GM12878 (cell line): Measurements from ENCODE around the gene NSG1. TPM values are rescaled to one million over a fixed set of nuclear protein-coding genes. Genes with fewer than 3 reads are reported as not detected.

Experiments
- ATAC-seq: fragments of 200-7000 bp; cut with Tn5 transposase; 3 replicates; pipeline ENCODE4 v1.9.1; 2020; ENCODE audit warnings: mild to moderate bottlenecking, moderate library complexity
- BruUV-seq: library from RNA; stranded (reverse); fragments of 400-500 nt; replicated peaks from 2 replicates; lab custom pipeline; 2021; lab: Mats Ljungman, UMichigan
- CTCF ChIA-PET: fragments of 300-600 bp; sonication (Branson Sonifier 250); formaldehyde crosslinking; extraction: SDS; loops from one replicate; lab custom pipeline; 2021; ENCODE audit warnings: inconsistent platforms; lab: Yijun Ruan, JAX
- POLR2A ChIA-PET: fragments of 350-600 bp; formaldehyde crosslinking; extraction: SDS; loops from one replicate; lab custom pipeline; 2021; ENCODE audit warnings: inconsistent platforms; lab: Charles Lee
- RAD21 ChIA-PET: fragments of 300-600 bp; sonication (Branson Sonifier 250); formaldehyde crosslinking; loops from one replicate; lab custom pipeline; 2023; ENCODE audit warnings: antibody characterized with exemption; ENCODE audit not compliant: unreplicated experiment; lab: Charles Lee
- SMC1A ChIA-PET: fragments of 300-600 bp; sonication (Branson Sonifier 250); formaldehyde crosslinking; loops from one replicate; lab custom pipeline; 2023; ENCODE audit not compliant: unreplicated experiment, uncharacterized antibody; lab: Charles Lee
- DNase-seq: peaks from one replicate; pipeline ENCODE4 v3.0.0-alpha.2; 2011; ENCODE audit warnings: low read depth, low spot score
- FAIRE-seq: peaks from 3 replicates; lab custom pipeline; 2011; peaks lifted over from hg19 to GRCh38; lab: Jason Lieb, UNC
- H2AFZ ChIP-seq: 2 replicates; pipeline ENCODE4 v1.6.0; 2011; ENCODE audit warnings: low read depth, low read length, control low read depth; ENCODE audit not compliant: control insufficient read depth
- H3K27ac ChIP-seq: 2 replicates; pipeline ENCODE4 v1.5.1; 2011; ENCODE audit warnings: control low read depth; ENCODE audit not compliant: control insufficient read depth, insufficient read depth
- H3K27me3 ChIP-seq, 2 experiments: replicated peaks in 1 of 2; 2 replicates each; pipeline versions ENCODE4 v1.6.0 to v1.6.1; 2011; ENCODE audit warnings: low read length in 1 of 2; ENCODE audit not compliant: control insufficient read depth in 2 of 2, insufficient read depth in 2 of 2
- H3K36me3 ChIP-seq, 2 experiments: 2 replicates each; pipeline ENCODE4 v1.5.1; 2011; ENCODE audit warnings: low read length in 1 of 2; ENCODE audit not compliant: control insufficient read depth in 2 of 2, insufficient read depth in 2 of 2
- H3K4me1 ChIP-seq: 2 replicates; pipeline ENCODE4 v1.6.1; 2011; ENCODE audit warnings: mild to moderate bottlenecking, low read length, moderate library complexity, mixed read lengths; ENCODE audit not compliant: control insufficient read depth, insufficient read depth
- H3K4me2 ChIP-seq: 2 replicates; pipeline ENCODE4 v1.6.0; 2011; ENCODE audit warnings: control low read depth; ENCODE audit not compliant: control insufficient read depth, insufficient read depth
- H3K4me3 ChIP-seq: fragments of 200-600 bp; sonication (generic); 2 replicates; pipeline ENCODE4 v1.5.1; 2016
- H3K79me2 ChIP-seq: 2 replicates; pipeline ENCODE4 v1.6.0; 2011; ENCODE audit warnings: low read length; ENCODE audit not compliant: control insufficient read depth, insufficient read depth
- H3K9ac ChIP-seq: 2 replicates; pipeline ENCODE4 v1.8.0; 2011; ENCODE audit warnings: low read length, control low read depth, mixed read lengths; ENCODE audit not compliant: control insufficient read depth, insufficient read depth
- H3K9me3 ChIP-seq: replicated peaks from 3 replicates; pipeline ENCODE4 v1.5.1; 2011; ENCODE audit warnings: mild to moderate bottlenecking, low read length; ENCODE audit not compliant: control insufficient read depth, insufficient read depth
- H4K20me1 ChIP-seq: 2 replicates; pipeline ENCODE4 v1.6.0; 2011; ENCODE audit not compliant: control insufficient read depth, insufficient read depth
- ATF2 ChIP-seq: IDR thresholded peaks from 2 replicates; pipeline ENCODE4 v1.6.1; 2012; ENCODE audit warnings: low read length, inconsistent platforms
- HDAC2 ChIP-seq: fragments of 200-600 bp; sonication (generic); IDR thresholded peaks from 2 replicates; pipeline ENCODE4 v1.6.1; 2017
- JUNB ChIP-seq: IDR thresholded peaks from 2 replicates; pipeline ENCODE4 v1.6.1; 2016; ENCODE audit warnings: antibody characterized with exemption, mild to moderate bottlenecking
- NFIC ChIP-seq: IDR thresholded peaks from 2 replicates; pipeline ENCODE4 v1.6.1; 2012; ENCODE audit warnings: low read depth, mild to moderate bottlenecking, inconsistent platforms, low read length, moderate library complexity
- NFXL1 ChIP-seq: fragments of 450-650 bp; IDR thresholded peaks from 2 replicates; pipeline ENCODE4 v1.6.1; 2017; ENCODE audit warnings: antibody characterized with exemption, mild to moderate bottlenecking, borderline replicate concordance
- NR2C2 ChIP-seq: IDR thresholded peaks from 2 replicates; pipeline ENCODE4 v1.6.1; 2011; ENCODE audit warnings: borderline replicate concordance, low read depth; ENCODE audit not compliant: control insufficient read depth, insufficient read length
- POLR2A ChIP-seq: IDR thresholded peaks from 2 replicates; pipeline ENCODE4 v1.6.1; 2011; ENCODE audit warnings: low read depth, mild to moderate bottlenecking, low read length
- PRDM15 ChIP-seq: fragments of 450-650 bp; formaldehyde crosslinking; IDR thresholded peaks from 2 replicates; pipeline ENCODE4 v1.4.0; 2020; ENCODE audit warnings: mild to moderate bottlenecking, moderate library complexity
- SMARCA5 ChIP-seq: fragments of 450-650 bp; IDR thresholded peaks from 2 replicates; pipeline ENCODE4 v1.6.1; 2017; ENCODE audit warnings: mild to moderate bottlenecking
- SMC3 ChIP-seq: IDR thresholded peaks from 2 replicates; pipeline ENCODE4 v1.6.1; 2011; ENCODE audit warnings: low read length, improper control_type of control experiment, borderline replicate concordance
- SP1 ChIP-seq: IDR thresholded peaks from one replicate; pipeline ENCODE4 v1.6.1; 2011; ENCODE audit warnings: low read depth, low read length
- SUPT20H ChIP-seq: IDR thresholded peaks from 2 replicates; pipeline ENCODE4 v1.6.1; 2011; ENCODE audit warnings: low read depth, mild to moderate bottlenecking, low read length, moderate library complexity, borderline replicate concordance; ENCODE audit not compliant: control insufficient read depth
- TARDBP ChIP-seq: IDR thresholded peaks from 2 replicates; pipeline ENCODE4 v1.6.1; 2016; ENCODE audit warnings: borderline replicate concordance
- ZBED1 ChIP-seq: IDR thresholded peaks from 2 replicates; pipeline ENCODE4 v1.6.1; 2016; ENCODE audit warnings: borderline replicate concordance
- ZZZ3 ChIP-seq: IDR thresholded peaks from 2 replicates; pipeline ENCODE4 v1.6.1; 2011; ENCODE audit warnings: low read depth; ENCODE audit not compliant: control insufficient read depth, insufficient read length
- WGBS: methylation state at CpG from one replicate; pipeline ENCODE4 v1.1.6; 2016; ENCODE audit warnings: low lambda C conversion rate; ENCODE audit not compliant: insufficient replicate concordance, insufficient coverage; ENCODE audit errors: missing lambda C conversion rate; 5-methylcytosine and 5-hydroxymethylcytosine counted together
- in situ Hi-C: fragments of 300-500 bp; cut with MboI; formaldehyde crosslinking; loops from 9 replicates; pipeline ENCODE4 v1.14.3; 2018; ENCODE audit warnings: mixed read lengths
- intact Hi-C: fragments of 100-400 bp; cut with micrococcal nuclease; formaldehyde crosslinking; loops from one replicate; pipeline ENCODE4 v1.14.2; 2022; ENCODE audit not compliant: unreplicated experiment
- polyA plus RNA-seq, 11 experiments: library from polyadenylated mRNA; depleted of rRNA in 4 of 11; unstranded in 6 of 11; stranded (reverse) in 5 of 11; fragments of >200 nt; fragmentation: Nextera tagmentation in 4 of 11; fragmentation: Illumina TruSeq in 1 of 11; extraction: Ambion mirVana in 4 of 11; extraction: Trizol in 1 of 11; gene quantifications; 1 replicate in 1 of 11; 2 replicates in 10 of 11; pipeline versions ENCODE4 v1.2.1 to v1.2.3, GENCODE V29; 2011 to 2016; ENCODE audit warnings: inconsistent platforms in 2 of 11, missing spikeins in 2 of 11, low read depth in 1 of 11
- total RNA-seq, 4 experiments: library from RNA; depleted of rRNA in 3 of 4; stranded (reverse); fragments of >200 nt in 3 of 4; fragmentation: Illumina TruSeq in 1 of 4; extraction: Trizol in 1 of 4; gene quantifications; 2 replicates each; pipeline versions ENCODE4 v1.2.1 to v1.2.3, GENCODE V29; 2013 to 2021
- TF ChIP-seq, protein P1 (sequence below): fragments of 450-650 bp; IDR thresholded peaks from 2 replicates; pipeline ENCODE4 v1.6.1; 2017; ENCODE audit warnings: borderline replicate concordance
- TF ChIP-seq, protein P2 (sequence below): IDR thresholded peaks from 2 replicates; pipeline ENCODE4 v1.6.1; 2011; ENCODE audit warnings: low read depth, low read length, improper control_type of control experiment, borderline replicate concordance

Gene NSG1
- total and polyA plus RNA-seq, 10 of the 15 experiments (the other 5 are each of a cell fraction or from before 2014, with no cell fraction given) = 0.03 to 0.19 (median 0.10) TPM; not detected in 5

GRCh38 chr4:4398430-4398829 is 11.5 kb downstream of the NSG1 start:
- RAD21 ChIA-PET = no interaction called here
- Histone ChIP-seq H3K9ac (no peak overlapping the region), H3K9me3 (no peaks in the 10 kb centered on the region), H3K79me2 (no peaks in the 10 kb centered on the region)
- in situ Hi-C loops = no loop called here
- TF ChIP-seq POLR2A (no peak), ZZZ3 (no peak), ATF2 (no peak), JUNB (no peak), TARDBP (no peak), SUPT20H (no peak), NR2C2 (no peak), HDAC2 (no peak), SMARCA5 (no peak), SP1 (no peak), PRDM15 (CRISPR knock-in tag) (no peak), SMC3 (no peak), ZBED1 (no peak), NFXL1 (no peak), NFIC (no peak)
- TF ChIP-seq, protein P1, sequence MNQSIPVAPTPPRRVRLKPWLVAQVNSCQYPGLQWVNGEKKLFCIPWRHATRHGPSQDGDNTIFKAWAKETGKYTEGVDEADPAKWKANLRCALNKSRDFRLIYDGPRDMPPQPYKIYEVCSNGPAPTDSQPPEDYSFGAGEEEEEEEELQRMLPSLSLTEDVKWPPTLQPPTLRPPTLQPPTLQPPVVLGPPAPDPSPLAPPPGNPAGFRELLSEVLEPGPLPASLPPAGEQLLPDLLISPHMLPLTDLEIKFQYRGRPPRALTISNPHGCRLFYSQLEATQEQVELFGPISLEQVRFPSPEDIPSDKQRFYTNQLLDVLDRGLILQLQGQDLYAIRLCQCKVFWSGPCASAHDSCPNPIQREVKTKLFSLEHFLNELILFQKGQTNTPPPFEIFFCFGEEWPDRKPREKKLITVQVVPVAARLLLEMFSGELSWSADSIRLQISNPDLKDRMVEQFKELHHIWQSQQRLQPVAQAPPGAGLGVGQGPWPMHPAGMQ = no peak
- TF ChIP-seq, protein P2, sequence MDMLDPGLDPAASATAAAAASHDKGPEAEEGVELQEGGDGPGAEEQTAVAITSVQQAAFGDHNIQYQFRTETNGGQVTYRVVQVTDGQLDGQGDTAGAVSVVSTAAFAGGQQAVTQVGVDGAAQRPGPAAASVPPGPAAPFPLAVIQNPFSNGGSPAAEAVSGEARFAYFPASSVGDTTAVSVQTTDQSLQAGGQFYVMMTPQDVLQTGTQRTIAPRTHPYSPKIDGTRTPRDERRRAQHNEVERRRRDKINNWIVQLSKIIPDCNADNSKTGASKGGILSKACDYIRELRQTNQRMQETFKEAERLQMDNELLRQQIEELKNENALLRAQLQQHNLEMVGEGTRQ = no peak
- TF ChIP-seq, all 136 proteins: peak for 0
- ATAC-seq (no peak), DNase-seq (no peak), FAIRE-seq (no peak)
- ChIA-PET SMC1A (no interaction called here), POLR2A (no interaction called here), CTCF (no interaction called here)
- Histone ChIP-seq H3K4me2 (no peak overlapping the region), H3K4me1 (no peaks in the 10 kb centered on the region), H3K4me3 (no peak overlapping the region), H3K27ac (no peak overlapping the region), H2AFZ (no peak overlapping the region), H4K20me1 (no peaks in the 10 kb centered on the region), H3K36me3 (no peaks in the 10 kb centered on the region), H3K27me3 (no peaks in the 10 kb centered on the region)
- BruUV-seq = no TSS peak
- intact Hi-C loops = no loop called here
- WGBS = 48% methylated on average over 4 of the region's 4 CpGs
